K562 (cell line): ENCODE data around the gene CNN3. TPM values are rescaled to one million over a fixed set of nuclear protein-coding genes. Genes with fewer than 3 reads are reported as not detected.

ENCODE experiments used
- ETV1 ChIP-seq: fragments of 450-650 bp; conservative IDR thresholded peaks from 2 replicates; pipeline ENCODE4 v1.6.1; 2016; ENCODE audit warnings: missing genetic modification characterization, control low read depth, low read depth, missing compliant biosample characterization
- NFIX ChIP-seq: fragments of 250-450 bp; sonication (Bioruptor Pico); IDR thresholded peaks from 2 replicates; pipeline ENCODE4 v1.4.0; 2020; ENCODE audit warnings: low read depth, mild to moderate bottlenecking, moderate library complexity
- PHF8 ChIP-seq: fragments of 200-600 bp; sonication (generic); IDR thresholded peaks from 2 replicates; pipeline ENCODE4 v1.6.1; 2012; ENCODE audit warnings: mixed run types, mild to moderate bottlenecking, inconsistent platforms, low read length, moderate library complexity, borderline replicate concordance
- ZFPM2 ChIP-seq: fragments of 250-450 bp; sonication (Bioruptor Pico); IDR thresholded peaks from 2 replicates; pipeline ENCODE4 v1.5.1; 2022; ENCODE audit warnings: mild to moderate bottlenecking
- polyA plus RNA-seq, 8 experiments: library from polyadenylated mRNA; depleted of rRNA in 4 of 8; stranded (reverse) in 5 of 8; unstranded in 3 of 8; fragments of >200 nt; fragmentation: Nextera tagmentation in 2 of 8; fragmentation: Illumina TruSeq in 1 of 8; extraction: Ambion mirVana in 2 of 8; extraction: Trizol in 1 of 8; gene quantifications; 2 replicates each; pipeline versions ENCODE4 v1.2.1 to v1.2.3, GENCODE V29; 2011 to 2014; ENCODE audit warnings: inconsistent platforms in 1 of 8, missing spikeins in 1 of 8
- total RNA-seq, 7 experiments: library from RNA; depleted of rRNA in 6 of 7; stranded (reverse); fragments of >200 nt in 6 of 7; fragmentation: Illumina TruSeq in 2 of 7; extraction: Trizol in 2 of 7; gene quantifications; 2 replicates each; pipeline versions ENCODE4 v1.2.1 to v1.2.3, GENCODE V29; 2011 to 2021; ENCODE audit warnings: low replicate concordance in 1 of 7
- TF ChIP-seq, protein P1 (sequence below): fragments of 450-650 bp; IDR thresholded peaks from 2 replicates; pipeline ENCODE4 v1.6.1; 2018; ENCODE audit not compliant: partially characterized antibody
- TF ChIP-seq, protein P2 (sequence below): sonication (generic); formaldehyde crosslinking; IDR thresholded peaks from 2 replicates; pipeline ENCODE4 v1.8.0; 2022; ENCODE audit warnings: mild to moderate bottlenecking, missing genetic modification reagents, borderline replicate concordance
- TF ChIP-seq, protein P3 (sequence below): fragments of 450-650 bp; IDR thresholded peaks from 2 replicates; pipeline ENCODE4 v1.6.1; 2016; ENCODE audit warnings: antibody characterized with exemption
- TF ChIP-seq, protein P4 (sequence below): fragments of 250-450 bp; sonication (Bioruptor Pico); IDR thresholded peaks from 2 replicates; pipeline ENCODE4 v1.5.0; 2020; ENCODE audit warnings: mild to moderate bottlenecking

CNN3 gene
- total and polyA plus RNA-seq, 9 of the 15 experiments (the other 6 are each of a cell fraction or from before 2014, with no cell fraction given): 0.06 to 0.62 (median 0.18) TPM; not detected in 4

DNA sequence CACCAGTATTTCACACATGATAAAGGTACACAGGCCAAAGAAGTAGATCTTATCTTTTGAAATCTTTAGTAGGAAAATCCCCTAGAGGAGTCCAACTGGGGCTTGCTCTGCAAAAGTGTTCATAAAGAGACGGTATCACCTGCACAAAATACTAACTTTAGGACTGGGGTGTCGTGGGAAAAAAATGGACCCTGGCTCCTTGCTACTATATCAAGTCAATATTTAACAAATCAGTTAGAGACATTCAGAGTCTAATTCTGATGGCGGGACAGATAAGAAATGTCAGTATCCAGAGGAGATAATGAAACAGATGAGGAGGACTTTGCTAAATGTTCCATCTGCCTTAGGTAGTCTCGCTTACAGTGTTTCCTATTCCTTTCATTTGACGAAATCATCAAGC lies 25.6 kb upstream of the CNN3 start (continued):
- TF ChIP-seq, protein P1, sequence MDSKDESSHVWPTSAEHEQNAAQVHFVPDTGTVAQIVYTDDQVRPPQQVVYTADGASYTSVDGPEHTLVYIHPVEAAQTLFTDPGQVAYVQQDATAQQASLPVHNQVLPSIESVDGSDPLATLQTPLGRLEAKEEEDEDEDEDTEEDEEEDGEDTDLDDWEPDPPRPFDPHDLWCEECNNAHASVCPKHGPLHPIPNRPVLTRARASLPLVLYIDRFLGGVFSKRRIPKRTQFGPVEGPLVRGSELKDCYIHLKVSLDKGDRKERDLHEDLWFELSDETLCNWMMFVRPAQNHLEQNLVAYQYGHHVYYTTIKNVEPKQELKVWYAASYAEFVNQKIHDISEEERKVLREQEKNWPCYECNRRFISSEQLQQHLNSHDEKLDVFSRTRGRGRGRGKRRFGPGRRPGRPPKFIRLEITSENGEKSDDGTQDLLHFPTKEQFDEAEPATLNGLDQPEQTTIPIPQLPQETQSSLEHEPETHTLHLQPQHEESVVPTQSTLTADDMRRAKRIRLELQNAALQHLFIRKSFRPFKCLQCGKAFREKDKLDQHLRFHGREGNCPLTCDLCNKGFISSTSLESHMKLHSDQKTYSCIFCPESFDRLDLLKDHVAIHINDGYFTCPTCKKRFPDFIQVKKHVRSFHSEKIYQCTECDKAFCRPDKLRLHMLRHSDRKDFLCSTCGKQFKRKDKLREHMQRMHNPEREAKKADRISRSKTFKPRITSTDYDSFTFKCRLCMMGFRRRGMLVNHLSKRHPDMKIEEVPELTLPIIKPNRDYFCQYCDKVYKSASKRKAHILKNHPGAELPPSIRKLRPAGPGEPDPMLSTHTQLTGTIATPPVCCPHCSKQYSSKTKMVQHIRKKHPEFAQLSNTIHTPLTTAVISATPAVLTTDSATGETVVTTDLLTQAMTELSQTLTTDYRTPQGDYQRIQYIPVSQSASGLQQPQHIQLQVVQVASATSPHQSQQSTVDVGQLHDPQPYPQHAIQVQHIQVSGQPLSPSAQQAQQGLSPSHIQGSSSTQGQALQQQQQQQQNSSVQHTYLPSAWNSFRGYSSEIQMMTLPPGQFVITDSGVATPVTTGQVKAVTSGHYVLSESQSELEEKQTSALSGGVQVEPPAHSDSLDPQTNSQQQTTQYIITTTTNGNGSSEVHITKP: no peak
- no peak for TF ChIP-seq PHF8
- TF ChIP-seq, protein P2, sequence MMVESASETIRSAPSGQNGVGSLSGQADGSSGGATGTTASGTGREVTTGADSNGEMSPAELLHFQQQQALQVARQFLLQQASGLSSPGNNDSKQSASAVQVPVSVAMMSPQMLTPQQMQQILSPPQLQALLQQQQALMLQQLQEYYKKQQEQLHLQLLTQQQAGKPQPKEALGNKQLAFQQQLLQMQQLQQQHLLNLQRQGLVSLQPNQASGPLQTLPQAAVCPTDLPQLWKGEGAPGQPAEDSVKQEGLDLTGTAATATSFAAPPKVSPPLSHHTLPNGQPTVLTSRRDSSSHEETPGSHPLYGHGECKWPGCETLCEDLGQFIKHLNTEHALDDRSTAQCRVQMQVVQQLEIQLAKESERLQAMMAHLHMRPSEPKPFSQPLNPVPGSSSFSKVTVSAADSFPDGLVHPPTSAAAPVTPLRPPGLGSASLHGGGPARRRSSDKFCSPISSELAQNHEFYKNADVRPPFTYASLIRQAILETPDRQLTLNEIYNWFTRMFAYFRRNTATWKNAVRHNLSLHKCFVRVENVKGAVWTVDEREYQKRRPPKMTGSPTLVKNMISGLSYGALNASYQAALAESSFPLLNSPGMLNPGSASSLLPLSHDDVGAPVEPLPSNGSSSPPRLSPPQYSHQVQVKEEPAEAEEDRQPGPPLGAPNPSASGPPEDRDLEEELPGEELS (CRISPR knock-in tag): no peak
- TF ChIP-seq, protein P3, sequence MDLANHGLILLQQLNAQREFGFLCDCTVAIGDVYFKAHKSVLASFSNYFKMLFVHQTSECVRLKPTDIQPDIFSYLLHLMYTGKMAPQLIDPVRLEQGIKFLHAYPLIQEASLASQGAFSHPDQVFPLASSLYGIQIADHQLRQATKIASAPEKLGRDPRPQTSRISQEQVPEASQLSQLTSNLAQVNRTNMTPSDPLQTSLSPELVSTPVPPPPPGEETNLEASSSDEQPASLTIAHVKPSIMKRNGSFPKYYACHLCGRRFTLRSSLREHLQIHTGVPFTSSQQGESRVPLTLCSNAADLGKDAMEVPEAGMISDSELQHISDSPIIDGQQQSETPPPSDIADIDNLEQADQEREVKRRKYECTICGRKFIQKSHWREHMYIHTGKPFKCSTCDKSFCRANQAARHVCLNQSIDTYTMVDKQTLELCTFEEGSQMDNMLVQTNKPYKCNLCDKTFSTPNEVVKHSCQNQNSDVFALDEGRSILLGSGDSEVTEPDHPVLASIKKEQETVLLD: no peak
- no peak for TF ChIP-seq ETV1 (tag)
- TF ChIP-seq ZFPM2 (CRISPR knock-in tag): no peak
- TF ChIP-seq NFIX (CRISPR knock-in tag): no peak
- TF ChIP-seq, protein P4, sequence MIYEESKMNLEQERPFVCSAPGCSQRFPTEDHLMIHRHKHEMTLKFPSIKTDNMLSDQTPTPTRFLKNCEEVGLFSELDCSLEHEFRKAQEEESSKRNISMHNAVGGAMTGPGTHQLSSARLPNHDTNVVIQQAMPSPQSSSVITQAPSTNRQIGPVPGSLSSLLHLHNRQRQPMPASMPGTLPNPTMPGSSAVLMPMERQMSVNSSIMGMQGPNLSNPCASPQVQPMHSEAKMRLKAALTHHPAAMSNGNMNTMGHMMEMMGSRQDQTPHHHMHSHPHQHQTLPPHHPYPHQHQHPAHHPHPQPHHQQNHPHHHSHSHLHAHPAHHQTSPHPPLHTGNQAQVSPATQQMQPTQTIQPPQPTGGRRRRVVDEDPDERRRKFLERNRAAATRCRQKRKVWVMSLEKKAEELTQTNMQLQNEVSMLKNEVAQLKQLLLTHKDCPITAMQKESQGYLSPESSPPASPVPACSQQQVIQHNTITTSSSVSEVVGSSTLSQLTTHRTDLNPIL (CRISPR knock-in tag): no peak
